ENCODE results near the gene COL18A1.

DNA sequence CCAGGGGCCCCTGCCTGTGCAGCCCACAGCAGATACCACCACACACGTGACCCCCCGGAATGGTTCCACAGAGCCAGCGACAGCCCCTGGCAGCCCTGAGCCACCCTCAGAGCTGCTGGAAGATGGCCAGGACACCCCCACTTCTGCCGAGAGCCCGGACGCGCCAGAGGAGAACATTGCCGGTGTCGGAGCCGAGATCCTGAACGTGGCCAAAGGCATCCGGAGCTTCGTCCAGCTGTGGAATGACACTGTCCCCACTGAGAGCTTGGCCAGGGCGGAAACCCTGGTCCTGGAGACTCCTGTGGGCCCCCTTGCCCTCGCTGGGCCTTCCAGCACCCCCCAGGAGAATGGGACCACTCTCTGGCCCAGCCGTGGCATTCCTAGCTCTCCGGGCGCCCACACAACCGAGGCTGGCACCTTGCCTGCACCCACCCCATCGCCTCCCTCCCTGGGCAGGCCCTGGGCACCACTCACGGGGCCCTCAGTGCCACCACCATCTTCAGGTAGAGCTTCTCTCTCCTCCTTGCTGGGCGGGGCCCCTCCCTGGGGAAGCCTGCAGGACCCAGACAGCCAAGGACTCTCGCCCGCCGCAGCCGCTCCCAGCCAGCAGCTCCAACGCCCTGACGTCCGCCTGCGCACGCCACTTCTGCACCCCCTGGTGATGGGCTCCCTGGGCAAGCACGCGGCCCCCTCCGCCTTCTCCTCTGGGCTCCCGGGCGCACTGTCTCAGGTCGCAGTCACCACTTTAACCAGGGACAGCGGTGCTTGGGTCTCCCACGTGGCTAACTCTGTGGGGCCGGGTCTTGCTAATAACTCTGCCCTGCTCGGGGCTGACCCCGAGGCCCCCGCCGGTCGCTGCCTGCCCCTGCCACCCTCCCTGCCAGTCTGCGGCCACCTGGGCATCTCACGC lies 51.0 kb downstream of the COL18A1 start:
- TF ChIP-seq, protein P1, sequence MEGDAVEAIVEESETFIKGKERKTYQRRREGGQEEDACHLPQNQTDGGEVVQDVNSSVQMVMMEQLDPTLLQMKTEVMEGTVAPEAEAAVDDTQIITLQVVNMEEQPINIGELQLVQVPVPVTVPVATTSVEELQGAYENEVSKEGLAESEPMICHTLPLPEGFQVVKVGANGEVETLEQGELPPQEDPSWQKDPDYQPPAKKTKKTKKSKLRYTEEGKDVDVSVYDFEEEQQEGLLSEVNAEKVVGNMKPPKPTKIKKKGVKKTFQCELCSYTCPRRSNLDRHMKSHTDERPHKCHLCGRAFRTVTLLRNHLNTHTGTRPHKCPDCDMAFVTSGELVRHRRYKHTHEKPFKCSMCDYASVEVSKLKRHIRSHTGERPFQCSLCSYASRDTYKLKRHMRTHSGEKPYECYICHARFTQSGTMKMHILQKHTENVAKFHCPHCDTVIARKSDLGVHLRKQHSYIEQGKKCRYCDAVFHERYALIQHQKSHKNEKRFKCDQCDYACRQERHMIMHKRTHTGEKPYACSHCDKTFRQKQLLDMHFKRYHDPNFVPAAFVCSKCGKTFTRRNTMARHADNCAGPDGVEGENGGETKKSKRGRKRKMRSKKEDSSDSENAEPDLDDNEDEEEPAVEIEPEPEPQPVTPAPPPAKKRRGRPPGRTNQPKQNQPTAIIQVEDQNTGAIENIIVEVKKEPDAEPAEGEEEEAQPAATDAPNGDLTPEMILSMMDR (conservative IDR thresholded peaks at IDR 0.05; ENCODE audit: low read length), result no peak
- TF ChIP-seq EZH2phosphoT487 (IDR thresholded peaks at IDR 0.05; ENCODE audit: borderline replicate concordance), result no peak

All from Loucy (cell line).